H1 (cell line): Measurements from ENCODE around the gene GDF15. TPM values are rescaled to one million over a fixed set of nuclear protein-coding genes. Genes with fewer than 3 reads are reported as not detected.

Source experiments
- microRNA-seq, 2 experiments: library from miRNA; unstranded; fragments of <30 nt; microRNA quantifications; one replicate each; pipeline versions ENCODE4 to v1.2.0, GENCODE V29; 2016 to 2020; ENCODE audit warnings: borderline microRNAs expressed in 2 of 2, borderline number of aligned reads in 2 of 2, borderline replicate concordance in 1 of 2
- polyA plus RNA-seq, 7 experiments: library from polyadenylated mRNA; depleted of rRNA in 3 of 7; stranded (reverse) in 5 of 7; unstranded in 2 of 7; fragments of >200 nt in 5 of 7; fragments of 200-250 nt in 2 of 7; gene quantifications; 1 replicate in 5 of 7; 2 replicates in 1 of 7; 4 replicates in 1 of 7; pipeline versions ENCODE4 v1.2.1 to v1.2.3, GENCODE V29; 2011 to 2013; ENCODE audit warnings: missing spikeins in 2 of 7, mixed read lengths in 2 of 7
- small RNA-seq: library from polyadenylated mRNA; stranded (forward); fragments of <200 nt; extraction: miRNeasy Mini kit (QIAGEN cat#:217004); gene quantifications from one replicate; pipeline ENCODE3, GENCODE V24; 2013; ENCODE audit not compliant: insufficient read depth
- total RNA-seq: library from RNA; stranded (reverse); fragmentation: NEBNext Ultra II Directional; extraction: Animal tissue kit (Norgen Biotek cat#: 25700); gene quantifications from 2 replicates; pipeline ENCODE4 v1.2.1, GENCODE V29; 2021

Gene GDF15
- total and polyA plus RNA-seq, 2 of the 8 experiments (the other 6 are each of a cell fraction or from before 2014, with no cell fraction given): 4.1 to 8.5 TPM

Small RNAs within 50 kb of the gene (microRNA-seq; reads per million reads assigned to microRNA genes)
- gene MIR3189: 0 reads per million in 2 experiments

Small RNAs within 50 kb of the gene (small RNA-seq; reads per million reads assigned to genes)
- not detected for gene MIR3189

Other genes starting within 250 kb of the GDF15 start
- 53.8 and 57.1 TPM in 2 replicates for gene PIK3R2, start 233.0 kb upstream of the GDF15 start, total RNA-seq
- 21.7 and 31.4 TPM in 2 replicates for gene PIK3R2, start 233.0 kb upstream of the GDF15 start, polyA plus RNA-seq (2011; rRNA removed)
- gene IFI30, start 212.3 kb upstream of the GDF15 start, total RNA-seq: 25.9 and 28.9 TPM in 2 replicates
- gene IFI30, start 212.3 kb upstream of the GDF15 start, polyA plus RNA-seq (2011; rRNA removed): 59.5 and 62.4 TPM in 2 replicates
- gene MPV17L2, start 192.9 kb upstream of the GDF15 start, total RNA-seq: 24.2 and 28.6 TPM in 2 replicates
- 80.1 and 82.6 TPM in 2 replicates for gene MPV17L2, start 192.9 kb upstream of the GDF15 start, polyA plus RNA-seq (2011; rRNA removed)
- gene RAB3A, start 182.1 kb upstream of the GDF15 start, total RNA-seq: 14.2 and 14.3 TPM in 2 replicates
- 13.6 and 18.6 TPM in 2 replicates for gene RAB3A, start 182.1 kb upstream of the GDF15 start, polyA plus RNA-seq (2011; rRNA removed)
- 2.3 and 2.7 TPM in 2 replicates for gene PDE4C, start 159.7 kb upstream of the GDF15 start, total RNA-seq
- 3.1 and 3.7 TPM in 2 replicates for gene PDE4C, start 159.7 kb upstream of the GDF15 start, polyA plus RNA-seq (2011; rRNA removed)
- 0.31 and 1.0 TPM in 2 replicates for gene IQCN, start 111.7 kb upstream of the GDF15 start, total RNA-seq
- 0.36 and 0.82 TPM in 2 replicates for gene IQCN, start 111.7 kb upstream of the GDF15 start, polyA plus RNA-seq (2011; rRNA removed)
- 77.5 and 95.8 TPM in 2 replicates for gene JUND, start 104.5 kb upstream of the GDF15 start, total RNA-seq
- 54.0 and 64.4 TPM in 2 replicates for gene JUND, start 104.5 kb upstream of the GDF15 start, polyA plus RNA-seq (2011; rRNA removed)
- 319 and 344 TPM in 2 replicates for gene LSM4, start 63.1 kb upstream of the GDF15 start, total RNA-seq
- 302 and 380 TPM in 2 replicates for gene LSM4, start 63.1 kb upstream of the GDF15 start, polyA plus RNA-seq (2011; rRNA removed)
- gene PGPEP1, start 45.6 kb upstream of the GDF15 start, total RNA-seq: 33.2 and 33.4 TPM in 2 replicates
- 16.6 and 17.0 TPM in 2 replicates for gene PGPEP1, start 45.6 kb upstream of the GDF15 start, polyA plus RNA-seq (2011; rRNA removed)
- gene LRRC25, start 11.5 kb downstream of the GDF15 start, total RNA-seq: 0.20 and 0.23 TPM in 2 replicates
- gene LRRC25, start 11.5 kb downstream of the GDF15 start, polyA plus RNA-seq (2011; rRNA removed): 0.31 and 0.41 TPM in 2 replicates
- gene SSBP4, start 33.2 kb downstream of the GDF15 start, total RNA-seq: 26.4 and 30.5 TPM in 2 replicates
- 33.7 and 51.3 TPM in 2 replicates for gene SSBP4, start 33.2 kb downstream of the GDF15 start, polyA plus RNA-seq (2011; rRNA removed)
- gene ISYNA1, start 52.0 kb downstream of the GDF15 start, total RNA-seq: 207 and 215 TPM in 2 replicates
- 264 and 330 TPM in 2 replicates for gene ISYNA1, start 52.0 kb downstream of the GDF15 start, polyA plus RNA-seq (2011; rRNA removed)
- 10.2 and 10.5 TPM in 2 replicates for gene ELL, start 135.9 kb downstream of the GDF15 start, total RNA-seq
- 5.2 and 8.8 TPM in 2 replicates for gene ELL, start 135.9 kb downstream of the GDF15 start, polyA plus RNA-seq (2011; rRNA removed)
- 264 and 273 TPM in 2 replicates for gene FKBP8, start 157.4 kb downstream of the GDF15 start, total RNA-seq
- gene FKBP8, start 157.4 kb downstream of the GDF15 start, polyA plus RNA-seq (2011; rRNA removed): 309 and 441 TPM in 2 replicates
- gene KXD1, start 171.7 kb downstream of the GDF15 start, total RNA-seq: 113 and 115 TPM in 2 replicates
- gene KXD1, start 171.7 kb downstream of the GDF15 start, polyA plus RNA-seq (2011; rRNA removed): 267 and 305 TPM in 2 replicates
- 1,331 and 1,340 TPM in 2 replicates for gene UBA52, start 185.7 kb downstream of the GDF15 start, total RNA-seq
- gene UBA52, start 185.7 kb downstream of the GDF15 start, polyA plus RNA-seq (2011; rRNA removed): 2,924 and 5,409 TPM in 2 replicates
- 56.8 and 63.1 TPM in 2 replicates for gene REX1BD, start 202.6 kb downstream of the GDF15 start, total RNA-seq
- gene REX1BD, start 202.6 kb downstream of the GDF15 start, polyA plus RNA-seq (2011; rRNA removed): 62.7 and 132 TPM in 2 replicates
- gene CRLF1, start 220.6 kb downstream of the GDF15 start, total RNA-seq: 9.5 and 10.3 TPM in 2 replicates
- 7.2 and 19.2 TPM in 2 replicates for gene CRLF1, start 220.6 kb downstream of the GDF15 start, polyA plus RNA-seq (2011; rRNA removed)
- 8.6 and 12.2 TPM in 2 replicates for gene TMEM59L, start 226.7 kb downstream of the GDF15 start, total RNA-seq
- 4.0 and 10.4 TPM in 2 replicates for gene TMEM59L, start 226.7 kb downstream of the GDF15 start, polyA plus RNA-seq (2011; rRNA removed)